Amniotic epithelial cell (primary cell): Measurements from ENCODE around the gene CSDE1.
"Not testable (repeated sequence)": the region's sequence is repeated elsewhere in the genome, so short reads cannot be mapped to it uniquely, and the experiment has no call there.

ENCODE experiments used
- DNase-seq: peaks from one replicate; pipeline ENCODE4 v3.0.0-alpha.2; 2010; ENCODE audit warnings: low read depth

The CSDE1 gene

DNA sequence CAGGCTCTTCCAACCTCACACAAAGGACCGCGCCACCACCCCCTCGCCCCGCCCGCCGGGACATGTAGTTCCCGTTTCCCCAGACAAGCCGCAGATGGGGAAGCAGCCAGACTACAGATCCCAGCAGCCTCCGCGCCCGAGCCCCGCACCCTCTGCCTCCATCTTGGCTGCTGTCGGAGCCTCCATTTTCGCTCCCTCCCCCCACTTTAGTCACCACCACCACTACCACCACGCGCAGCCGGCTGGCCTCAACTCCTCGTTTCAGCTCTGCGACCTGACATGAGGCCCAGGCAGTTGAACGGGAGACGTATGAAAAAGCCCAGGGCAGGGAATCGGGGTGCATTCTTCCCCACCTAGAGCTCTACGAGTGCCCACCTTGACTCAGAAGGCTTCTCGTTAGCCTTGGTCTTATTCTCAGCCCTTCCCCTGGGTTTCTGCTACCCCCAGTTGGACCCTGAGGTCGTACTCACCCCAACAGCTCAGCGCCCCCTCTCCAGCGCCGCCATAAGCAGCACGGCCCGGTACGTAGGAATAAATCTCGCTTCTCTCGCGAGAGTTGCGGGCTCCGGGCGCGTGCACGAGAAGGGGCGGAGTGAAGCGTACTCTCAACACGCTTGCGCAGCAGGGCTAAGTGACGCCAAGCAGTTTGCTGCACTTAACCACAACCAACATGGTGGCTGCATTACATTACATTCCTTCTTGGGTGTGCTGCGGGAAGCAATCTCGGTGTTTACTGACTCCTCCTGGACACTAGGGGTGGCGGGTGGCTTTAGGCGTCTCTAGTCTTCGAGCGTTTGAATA, at the start of gene CSDE1:
Gene CSDE1, minus strand, starts transcription at position 530 of the 801 bp plus-strand sequence. CDS start 18,094 bp downstream, outside the sequence.
- peak; percentile 98 for DNase-seq

GRCh38 chr1:114804449-114804848, 46.7 kb upstream of the CSDE1 start:
- not testable (repeated sequence) for DNase-seq

GRCh38 chr1:114803001-114803400, 45.2 kb upstream of the CSDE1 start:
- peak; percentile 6 for DNase-seq

GRCh38 chr1:114794038-114794437, 36.3 kb upstream of the CSDE1 start:
- DNase-seq, result no peak

GRCh38 chr1:114790581-114790980, 32.8 kb upstream of the CSDE1 start:
- DNase-seq, result not testable (repeated sequence)

- DNase-seq, result not testable (repeated sequence)
These were observed 28.7 kb upstream of the CSDE1 start for GRCh38 chr1:114786440-114786839.

- DNase-seq, result no peak
These were observed 24.7 kb upstream of the CSDE1 start for GRCh38 chr1:114782476-114782875.

DNA sequence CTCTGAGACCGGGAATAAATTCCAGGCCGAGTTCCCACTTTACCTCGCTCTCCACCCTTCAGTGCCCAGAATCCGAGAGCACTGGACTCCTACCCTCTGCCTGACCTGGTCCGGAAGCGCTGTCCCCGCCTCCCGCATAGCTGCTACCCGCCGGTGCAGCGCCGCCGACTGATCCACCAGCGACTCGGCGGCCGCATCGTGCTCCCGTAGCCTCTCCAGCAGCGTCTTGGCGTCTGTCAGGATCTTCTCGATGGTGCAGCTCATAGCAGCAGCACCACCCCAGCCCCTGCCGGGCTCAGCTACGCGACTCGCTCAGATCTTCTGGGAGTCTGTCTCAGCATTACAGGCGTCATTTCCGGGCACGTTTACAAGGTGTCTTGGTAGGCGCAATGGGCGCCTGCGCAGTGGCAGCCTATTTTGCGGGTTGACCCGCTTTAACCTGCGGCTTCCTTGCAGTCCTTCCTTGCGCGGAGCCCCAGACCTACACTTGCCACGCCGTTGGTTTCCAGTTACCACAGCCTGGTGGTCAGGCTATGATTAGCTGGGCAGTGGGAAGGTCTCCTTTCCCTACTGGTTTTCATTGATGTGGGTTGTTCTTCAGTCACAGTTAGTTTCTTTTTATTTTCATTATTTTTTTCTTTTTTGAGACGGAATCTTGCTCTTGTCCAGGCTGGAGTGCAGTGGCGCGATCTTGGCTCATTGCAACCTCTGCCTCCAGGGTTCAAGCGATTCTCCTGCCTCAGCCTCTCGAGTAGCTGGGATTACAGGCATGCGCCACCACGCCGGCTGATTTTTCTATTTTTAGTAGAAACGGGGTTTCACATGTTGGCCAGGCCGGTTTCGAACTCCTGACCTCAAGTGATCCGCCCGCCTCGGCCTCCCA, 22.8 kb upstream of the CSDE1 start, which contains the start of gene SIKE1:
Gene SIKE1, minus strand, starts transcription at position 342 of the 883 bp plus-strand sequence. Its CDS starts 78 bp downstream, at position 264.
- DNase-seq, result peak; percentile 95

DNA sequence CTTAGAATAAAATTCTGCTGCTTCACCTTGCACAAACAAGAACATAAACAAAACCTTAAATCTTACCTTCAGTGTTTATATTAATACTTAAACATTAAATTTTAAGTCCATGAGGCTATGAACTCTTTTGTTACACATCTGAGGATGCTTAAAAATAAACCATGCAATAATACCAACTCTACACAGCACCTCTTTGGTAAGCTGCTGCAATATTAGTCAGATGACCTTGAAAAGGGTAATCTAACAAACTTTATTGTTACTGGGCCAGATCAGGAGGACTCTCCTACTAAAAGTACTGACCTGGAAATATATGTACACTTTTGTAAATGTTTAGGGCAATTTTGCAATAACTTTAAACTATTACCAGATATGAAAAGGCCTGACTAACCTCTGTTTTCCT, 21.9 kb upstream of the CSDE1 start:
- peak; percentile 26 for DNase-seq

- DNase-seq, result not testable (repeated sequence)
These were observed 18.9 kb upstream of the CSDE1 start for GRCh38 chr1:114776726-114777125.

GRCh38 chr1:114771992-114772391, 14.2 kb upstream of the CSDE1 start:
- no peak for DNase-seq

DNA sequence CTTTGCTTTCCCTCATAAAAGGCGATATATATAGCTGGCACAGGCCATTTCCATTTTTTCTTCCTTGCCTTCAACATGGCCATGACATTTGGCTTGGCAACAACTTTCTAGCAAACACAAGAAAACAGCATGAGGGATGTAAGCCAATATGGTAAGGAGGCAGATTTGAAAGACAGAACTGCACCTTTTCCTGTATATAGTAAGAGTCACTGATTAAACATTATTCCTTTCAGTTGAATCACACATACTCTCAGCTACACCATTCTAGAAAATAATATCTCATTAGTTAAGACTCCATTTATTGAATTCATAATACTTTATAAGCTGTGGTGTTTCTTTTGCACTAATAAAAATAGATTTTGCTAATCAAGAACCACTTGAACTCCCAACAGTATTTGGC, 13.2 kb upstream of the CSDE1 start:
- no peak for DNase-seq

DNA sequence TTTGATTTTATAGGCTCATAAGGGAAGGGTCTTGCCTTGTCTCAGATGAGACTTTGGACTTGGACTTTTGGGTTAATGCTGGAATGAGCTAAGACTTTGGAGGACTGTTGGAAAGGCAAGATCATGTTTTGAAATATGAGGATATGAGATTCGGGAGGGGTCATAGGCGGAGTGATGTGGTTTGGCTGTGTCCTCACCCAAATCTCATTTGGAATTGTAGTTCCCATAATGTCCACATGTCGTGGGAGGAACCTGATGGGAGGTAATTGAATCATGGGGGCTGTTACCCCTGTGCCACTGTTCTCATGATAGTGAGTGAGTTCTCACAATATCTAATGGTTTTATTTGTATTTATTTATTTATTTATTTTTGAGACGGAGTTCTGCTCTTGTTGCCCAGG, 6.9 kb upstream of the CSDE1 start:
- no peak for DNase-seq

DNA sequence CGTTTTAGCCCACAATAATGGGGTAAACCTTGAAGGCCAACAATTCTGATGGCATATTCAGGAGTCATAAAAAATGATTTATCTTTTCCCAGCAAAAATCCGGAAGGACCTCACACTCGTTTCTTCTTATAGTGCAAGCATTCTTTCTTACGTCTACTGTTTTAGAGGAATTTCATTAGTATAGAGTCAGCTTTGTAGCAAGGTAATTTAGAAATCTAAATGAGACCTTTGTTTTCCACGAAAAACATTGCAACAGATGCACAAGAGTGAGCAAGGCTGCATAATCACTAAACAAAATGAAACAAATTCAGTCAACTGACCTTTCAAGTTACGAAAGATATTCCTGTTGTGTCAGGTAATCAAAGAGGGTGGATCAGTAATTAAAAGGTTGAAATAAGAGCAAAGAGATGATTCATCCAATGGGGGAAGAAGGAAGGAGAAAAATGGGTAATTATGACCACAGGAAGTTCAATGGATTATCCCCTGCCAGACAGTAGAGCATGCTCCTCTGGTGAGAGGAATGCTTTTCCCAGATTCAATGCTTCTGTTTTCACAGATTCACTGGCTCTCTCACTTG, 560 bp upstream of the CSDE1 start:
- DNase-seq, result peak; percentile 63

GRCh38 chr1:114756949-114757454, 782 bp downstream of the CSDE1 start:
- peak; percentile 65 for DNase-seq

- no peak for DNase-seq
These were observed 1.5 kb downstream of the CSDE1 start for GRCh38 chr1:114756009-114756892.

DNA sequence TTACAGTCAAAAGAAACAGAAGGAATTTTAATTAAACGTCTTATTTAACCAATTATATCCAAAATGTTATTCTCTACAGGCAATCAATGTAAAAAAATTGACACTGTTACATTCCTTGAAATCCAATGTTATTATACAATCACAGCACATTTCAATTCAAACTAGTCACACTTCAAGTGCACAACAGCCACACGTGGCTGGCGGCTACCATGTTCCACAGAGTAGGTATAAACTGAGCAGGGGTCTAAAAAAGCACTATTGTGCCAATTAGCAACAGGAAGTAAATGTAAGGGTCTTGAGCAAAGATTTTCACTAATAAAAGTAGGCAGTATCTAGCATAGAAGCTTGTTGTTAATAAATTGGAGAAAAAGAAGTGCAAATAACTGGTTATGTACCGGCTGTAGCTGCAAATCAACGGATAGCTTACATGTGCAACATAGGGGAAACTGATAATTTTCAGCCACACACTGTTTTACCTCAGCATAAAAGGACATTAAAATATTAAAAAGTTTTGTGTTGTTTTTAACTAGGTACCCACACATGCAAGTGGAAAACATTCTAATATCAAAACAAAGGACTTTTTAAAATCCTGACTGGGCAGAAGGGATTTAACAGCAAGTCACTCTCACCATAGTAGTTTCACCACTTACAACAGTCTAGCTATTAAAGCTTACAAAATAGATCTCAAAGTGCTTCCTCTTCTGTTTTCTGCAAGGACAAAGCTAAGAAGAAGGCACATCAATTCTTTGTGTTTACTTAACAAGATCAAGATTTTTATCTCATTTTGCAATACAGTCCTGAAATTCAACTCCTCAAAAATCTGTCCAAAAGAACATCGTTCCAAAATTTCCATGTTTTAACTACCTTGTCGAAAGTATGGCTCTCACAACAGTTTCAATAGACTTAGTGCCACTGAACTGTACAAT, 2.5 kb downstream of the CSDE1 start:
- DNase-seq, result no peak

DNA sequence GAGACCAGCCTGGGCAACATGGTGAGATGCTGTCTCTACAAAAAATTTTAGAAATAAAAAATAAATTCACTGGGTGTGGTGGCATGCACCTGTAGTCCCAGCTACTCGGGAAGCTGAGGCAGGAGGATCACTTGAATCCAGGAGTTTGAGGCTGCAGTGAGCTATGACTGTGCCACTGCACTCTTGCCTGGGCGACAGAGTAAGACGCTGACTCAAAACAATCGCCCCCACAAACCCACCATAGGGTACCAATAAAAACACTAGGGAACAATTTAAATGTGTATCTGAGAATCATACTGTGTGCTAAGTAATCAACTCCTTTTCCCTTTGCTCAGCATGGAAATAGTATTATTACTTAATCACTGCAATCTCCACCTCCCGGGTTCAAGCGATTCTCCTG, 4.1 kb downstream of the CSDE1 start:
- DNase-seq, result not testable (repeated sequence)

DNA sequence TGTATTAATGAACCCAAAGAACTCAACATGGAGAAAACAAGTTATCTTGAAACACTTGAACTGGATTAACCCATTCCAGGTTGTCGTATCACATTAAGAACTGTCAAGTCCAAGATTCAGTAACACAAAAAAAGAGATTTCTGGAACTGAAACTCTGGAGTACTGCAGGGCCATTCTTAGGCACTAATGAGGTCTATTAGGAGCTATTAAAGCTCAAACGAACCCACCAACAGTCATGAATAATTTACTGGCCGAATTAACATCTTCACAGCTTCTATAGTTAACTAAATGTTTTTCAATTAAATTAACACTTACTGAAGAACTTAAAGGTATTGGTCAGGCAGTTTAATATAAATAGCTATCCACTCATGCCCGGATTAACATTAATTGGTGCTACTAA, 4.6 kb downstream of the CSDE1 start:
- DNase-seq, result no peak

DNA sequence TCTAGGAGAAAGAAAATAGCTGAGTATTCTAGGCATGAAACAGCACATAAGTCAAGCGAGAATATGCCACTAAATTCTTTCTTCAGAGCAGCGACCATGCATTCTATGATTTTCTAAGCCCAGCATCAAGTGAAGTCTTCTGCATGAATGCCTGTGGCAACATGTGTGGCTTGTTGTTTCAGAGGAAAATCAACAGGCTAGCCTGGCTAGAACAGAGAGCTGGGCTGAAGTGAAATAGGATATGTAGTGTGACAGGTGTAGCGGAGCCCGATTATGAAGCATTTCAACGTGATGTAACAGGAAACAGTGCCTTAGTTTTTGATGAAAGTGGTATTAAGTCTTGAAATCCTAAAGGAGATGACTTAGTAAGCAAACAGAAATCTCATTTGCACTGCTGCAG, 7.0 kb downstream of the CSDE1 start:
- peak; percentile 11 for DNase-seq
